ENCODE results near the gene THSD1. TPM values are rescaled to one million over a fixed set of nuclear protein-coding genes. Genes with fewer than 3 reads are reported as not detected.

The THSD1 gene
- total and polyA plus RNA-seq, 10 of the 15 experiments (the other 5 are each of a cell fraction or from before 2014, with no cell fraction given) = 0.03 to 0.20 (median 0.13) TPM; not detected in 2

DNA sequence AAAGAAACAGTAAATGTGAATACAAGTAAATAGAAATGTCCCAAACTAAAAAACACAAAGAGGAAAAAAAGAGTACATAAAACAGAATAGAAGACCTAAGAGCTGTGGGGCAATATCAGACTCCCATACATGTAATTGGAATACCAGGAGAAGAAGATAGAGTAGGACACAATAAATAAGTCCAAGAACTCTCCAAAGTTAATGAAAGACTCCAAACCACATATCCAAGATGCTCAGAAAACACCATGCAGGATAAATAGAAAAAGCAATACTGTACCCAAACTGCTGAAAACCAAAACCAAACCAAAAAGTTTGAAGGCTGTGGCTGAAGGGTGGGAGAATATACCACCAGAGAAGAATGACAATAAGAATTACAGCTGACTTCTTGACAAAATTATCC, 18.3 kb downstream of the THSD1 start:
- Histone ChIP-seq H3K9me3 (replicated peaks; ENCODE audit: control insufficient read depth, insufficient read depth, low read length) (no peaks in the 10 kb centered on the region), H3K4me2 (ENCODE audit: control insufficient read depth, insufficient read depth) (no peak overlapping the region), H3K4me1 (ENCODE audit: control insufficient read depth, insufficient read depth, low read length) (no peaks in the 10 kb centered on the region), H2AFZ (ENCODE audit: control insufficient read depth, low read depth, low read length) (no peak overlapping the region), H3K9ac (ENCODE audit: control insufficient read depth, insufficient read depth, low read length) (no peak overlapping the region), H3K4me3 (no peak overlapping the region), H3K27me3 (replicated peaks in 1 of 2; ENCODE audit: control insufficient read depth in 2 of 2, insufficient read depth in 2 of 2, low read length in 1 of 2) (no peaks in the 10 kb centered on the region), H4K20me1 (ENCODE audit: control insufficient read depth, insufficient read depth) (no peaks in the 10 kb centered on the region), H3K79me2 (ENCODE audit: control insufficient read depth, insufficient read depth, low read length) (no peaks in the 10 kb centered on the region), H3K36me3 (ENCODE audit: control insufficient read depth in 2 of 2, insufficient read depth in 2 of 2, low read length in 1 of 2) (no peaks in the 10 kb centered on the region), H3K27ac (ENCODE audit: control insufficient read depth, insufficient read depth) (no peak overlapping the region)
- ATAC-seq (no peak), DNase-seq (ENCODE audit: low read depth, low spot score) (no peak), FAIRE-seq (no peak)
- ChIA-PET SMC1A (ENCODE audit: uncharacterized antibody, unreplicated experiment) (no interaction called here), CTCF (interaction anchor here (1.0 kb wide), 1 partner anchor 54 kb away, joined by 3 read pairs; no protein-coding TSS in a partner anchor), POLR2A (no interaction called here), RAD21 (ENCODE audit: unreplicated experiment) (no interaction called here)
- no TSS peak for BruUV-seq (replicated peaks)
- in situ Hi-C loops (cut with MboI) (no loop called here), intact Hi-C loops (cut with micrococcal nuclease; ENCODE audit: unreplicated experiment) (no loop called here)
- no peak for TF ChIP-seq GABPA (IDR thresholded peaks at IDR 0.05; ENCODE audit: low read depth)
- TF ChIP-seq, protein P1, sequence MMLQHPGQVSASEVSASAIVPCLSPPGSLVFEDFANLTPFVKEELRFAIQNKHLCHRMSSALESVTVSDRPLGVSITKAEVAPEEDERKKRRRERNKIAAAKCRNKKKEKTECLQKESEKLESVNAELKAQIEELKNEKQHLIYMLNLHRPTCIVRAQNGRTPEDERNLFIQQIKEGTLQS (IDR thresholded peaks at IDR 0.05; ENCODE audit: borderline replicate concordance, extremely low read depth, low read depth, low read length) = no peak
- no peak for TF ChIP-seq SIX5 (IDR thresholded peaks at IDR 0.05; ENCODE audit: low read depth, low read length, severe bottlenecking)
- TF ChIP-seq IKZF2 (IDR thresholded peaks at IDR 0.05) = no peak
- TF ChIP-seq JUNB (IDR thresholded peaks at IDR 0.05) = no peak
- TF ChIP-seq SREBF1 (IDR thresholded peaks at IDR 0.05; ENCODE audit: low read length) = no peak
- no peak for TF ChIP-seq ESRRA (IDR thresholded peaks at IDR 0.05; ENCODE audit: low read length)
- TF ChIP-seq, protein P2, sequence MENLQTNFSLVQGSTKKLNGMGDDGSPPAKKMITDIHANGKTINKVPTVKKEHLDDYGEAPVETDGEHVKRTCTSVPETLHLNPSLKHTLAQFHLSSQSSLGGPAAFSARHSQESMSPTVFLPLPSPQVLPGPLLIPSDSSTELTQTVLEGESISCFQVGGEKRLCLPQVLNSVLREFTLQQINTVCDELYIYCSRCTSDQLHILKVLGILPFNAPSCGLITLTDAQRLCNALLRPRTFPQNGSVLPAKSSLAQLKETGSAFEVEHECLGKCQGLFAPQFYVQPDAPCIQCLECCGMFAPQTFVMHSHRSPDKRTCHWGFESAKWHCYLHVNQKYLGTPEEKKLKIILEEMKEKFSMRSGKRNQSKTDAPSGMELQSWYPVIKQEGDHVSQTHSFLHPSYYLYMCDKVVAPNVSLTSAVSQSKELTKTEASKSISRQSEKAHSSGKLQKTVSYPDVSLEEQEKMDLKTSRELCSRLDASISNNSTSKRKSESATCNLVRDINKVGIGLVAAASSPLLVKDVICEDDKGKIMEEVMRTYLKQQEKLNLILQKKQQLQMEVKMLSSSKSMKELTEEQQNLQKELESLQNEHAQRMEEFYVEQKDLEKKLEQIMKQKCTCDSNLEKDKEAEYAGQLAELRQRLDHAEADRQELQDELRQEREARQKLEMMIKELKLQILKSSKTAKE (IDR thresholded peaks at IDR 0.05; ENCODE audit: low read depth, poor library complexity, severe bottlenecking) = no peak
- TF ChIP-seq ZBTB33 (IDR thresholded peaks at IDR 0.05) = no peak
- no peak for TF ChIP-seq MXI1 (IDR thresholded peaks at IDR 0.05; ENCODE audit: low read depth, low read length)
- TF ChIP-seq NR2C1 (IDR thresholded peaks at IDR 0.05) = no peak
- TF ChIP-seq ZNF207 (IDR thresholded peaks at IDR 0.05; ENCODE audit: borderline replicate concordance) = no peak
- TF ChIP-seq NFXL1 (IDR thresholded peaks at IDR 0.05; ENCODE audit: borderline replicate concordance) = no peak
- no peak for TF ChIP-seq RELA (IDR thresholded peaks at IDR 0.05; ENCODE audit: borderline replicate concordance, partially characterized antibody)
- no peak for TF ChIP-seq RELB (IDR thresholded peaks at IDR 0.05; ENCODE audit: low read depth)
- TF ChIP-seq HCFC1 (IDR thresholded peaks at IDR 0.05; ENCODE audit: low read length) = no peak
- no peak for TF ChIP-seq CREM (IDR thresholded peaks at IDR 0.05; ENCODE audit: low read depth)
- no peak for TF ChIP-seq BACH1 (IDR thresholded peaks at IDR 0.05; ENCODE audit: borderline replicate concordance)
